Left cardiac atrium (tissue), 4 donors: ENCODE measurements around the gene PLD1. TPM values are rescaled to one million over a fixed set of nuclear protein-coding genes. Genes with fewer than 3 reads are reported as not detected.
"Not testable (repeated sequence)": the region's sequence is repeated elsewhere in the genome, so short reads cannot be mapped to it uniquely, and the experiment has no call there.

Source experiments
- ATAC-seq, 2 donors: fragments of 200-7000 bp; cut with Tn5 transposase; one replicate each; pipeline ENCODE4 v1.9.1; 2020; ENCODE audit warnings: mild to moderate bottlenecking in 2 of 2, moderate library complexity in 2 of 2
- DNase-seq: peaks from one replicate; pipeline ENCODE4 v3.0.0-alpha.2; 2020
- intact Hi-C, 2 donors: fragments of 100-400 bp; cut with DNase I; formaldehyde crosslinking; loops; one replicate each; pipeline versions ENCODE4 v1.14.1 to v1.15.1; 2022 to 2023
- total RNA-seq, 2 donors: library from RNA; stranded (reverse); fragmentation: NEBNext Ultra II Directional; extraction: Animal tissue kit (Norgen Biotek cat#: 25700); gene quantifications; one replicate each; pipeline ENCODE4 v1.2.1, GENCODE V29; 2021
- donor health status: DM: no; HTN: yes; CAD: no.
- donor health status: DM: no; HTN: yes; CAD: no; lungs with severe emphysema.
- donor health status: DM: yes; HTN: yes; CAD: no.
- donor health status: Dilated cardiomyopathy.

The PLD1 gene
- total RNA-seq, 2 donors from 2014 or later, result 57.1 to 67.8 TPM

DNA sequence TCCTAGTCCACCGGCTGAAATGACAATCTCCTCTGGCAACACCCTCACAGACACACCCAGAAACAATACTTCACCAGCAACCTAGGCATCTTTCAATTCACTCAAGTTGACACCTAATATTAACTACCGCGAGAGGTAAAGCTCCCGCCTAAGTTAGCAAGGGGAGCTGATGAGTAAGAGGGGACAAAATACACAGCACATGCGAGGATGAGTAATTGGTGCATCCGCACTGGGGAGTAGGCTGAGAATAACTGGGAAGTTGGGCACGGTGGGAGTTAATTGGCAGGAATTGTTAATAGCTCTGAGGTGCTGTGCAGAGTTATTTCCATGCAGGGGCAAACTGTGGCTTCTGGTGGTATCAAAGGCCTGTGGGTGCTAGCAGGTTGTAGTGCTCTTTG lies 14.5 kb upstream of the PLD1 start:
- intact Hi-C loops, result no loop called here
- ATAC-seq (no peak), DNase-seq (no peak)

DNA sequence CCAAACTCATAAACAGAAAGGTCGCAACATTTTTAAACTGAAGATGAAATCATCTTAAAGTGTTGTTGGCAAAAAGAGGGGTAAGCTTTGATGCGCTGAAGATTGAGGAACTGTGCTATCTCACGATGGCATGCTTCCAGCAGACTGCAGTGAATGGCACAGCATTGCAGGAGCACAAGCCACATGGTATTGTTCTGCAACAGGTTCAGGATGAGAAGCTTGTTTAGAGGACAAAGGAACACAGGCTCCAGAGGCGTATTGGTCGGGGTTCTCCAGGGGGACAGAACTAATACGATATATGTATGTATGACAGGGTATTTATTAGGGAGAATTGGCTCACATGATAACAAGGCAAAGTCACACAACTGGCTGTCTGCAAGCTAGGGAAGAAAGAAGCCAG lies 13.8 kb upstream of the PLD1 start:
- intact Hi-C loops, result no loop called here
- no peak for ATAC-seq
- DNase-seq, result no peak

DNA sequence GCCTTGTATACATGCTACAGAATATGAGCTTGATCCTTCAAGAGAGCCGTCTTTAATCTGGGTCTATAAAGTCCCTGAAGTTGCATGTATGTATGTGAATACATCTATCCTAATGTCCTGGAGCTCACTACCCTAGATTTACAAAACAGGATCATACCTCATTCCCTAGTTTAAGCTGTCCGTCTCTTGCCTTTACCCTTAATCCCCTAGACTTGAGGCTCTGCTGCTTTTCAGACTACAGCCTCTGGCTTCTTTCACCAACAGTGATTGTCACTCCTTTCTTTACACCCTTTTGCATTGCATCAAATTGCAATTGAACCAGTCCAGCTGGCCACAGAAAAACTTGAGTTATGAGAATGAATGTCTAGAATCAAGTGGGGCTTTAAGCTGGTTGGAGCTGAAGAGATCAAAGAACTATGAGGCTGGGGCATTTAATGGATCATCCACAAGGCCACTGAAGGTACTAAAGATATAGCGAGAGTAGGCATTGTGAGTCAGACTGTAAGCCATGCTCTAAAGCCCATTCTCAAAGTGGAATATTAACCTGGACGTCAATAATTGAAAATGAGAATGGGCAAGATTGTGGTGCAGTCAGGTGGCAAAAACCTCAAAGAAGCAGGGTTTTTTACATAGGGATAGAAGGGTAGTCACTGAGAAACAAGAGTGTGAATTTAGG lies 12.3 kb upstream of the PLD1 start:
- no peak for DNase-seq
- no peak for ATAC-seq
- intact Hi-C loops, result no loop called here

DNA sequence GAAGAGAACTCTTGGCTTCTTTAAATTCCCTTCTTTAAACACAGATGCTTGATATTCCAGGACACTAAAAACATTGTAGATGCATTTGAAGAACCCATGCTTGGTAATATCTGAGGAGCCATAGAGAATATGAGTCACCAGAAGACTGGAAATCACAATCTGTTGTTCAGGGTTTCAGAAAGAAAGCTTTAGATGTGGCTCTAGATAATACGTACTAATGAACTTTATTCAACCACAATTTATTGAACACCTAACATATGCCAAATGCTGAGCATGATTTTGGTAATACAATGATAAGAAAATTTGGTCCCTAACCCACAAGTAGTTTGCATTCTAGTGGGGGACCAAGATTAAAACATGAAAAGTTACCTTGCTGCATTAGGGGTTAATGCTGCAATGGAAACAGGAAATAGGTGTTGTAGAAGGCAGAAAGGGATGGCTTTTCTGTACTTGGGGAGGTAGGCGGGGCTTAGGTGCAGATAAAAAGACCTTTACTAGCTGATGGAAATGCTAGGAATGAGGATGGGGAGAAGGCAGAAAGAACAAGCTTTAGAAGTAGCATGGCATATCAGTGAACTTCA lies 11.6 kb upstream of the PLD1 start:
- DNase-seq (no peak), ATAC-seq (no peak)
- intact Hi-C loops, result no loop called here

DNA sequence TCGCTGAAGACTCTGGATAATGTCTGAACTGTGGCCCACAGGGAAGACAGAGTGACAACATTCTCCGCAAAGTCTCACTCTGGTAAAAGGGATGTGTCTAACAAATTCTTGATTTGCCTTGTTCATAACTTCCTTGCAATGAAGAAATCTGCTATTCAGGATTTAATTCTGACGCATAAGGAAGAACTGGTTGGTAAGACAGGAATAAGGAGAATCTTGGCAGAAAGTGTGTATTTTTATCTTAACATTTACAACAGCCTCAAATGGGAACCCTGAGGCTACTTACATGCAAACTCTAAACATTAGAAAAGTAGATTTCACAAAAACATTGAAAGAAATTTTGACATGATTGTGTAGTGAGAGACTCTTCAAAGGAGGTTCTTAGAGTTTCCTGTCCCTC lies 10.8 kb upstream of the PLD1 start:
- no peak for DNase-seq
- ATAC-seq, result peak in 1 of 2 donors; percentile 36
- intact Hi-C loops, result no loop called here

DNA sequence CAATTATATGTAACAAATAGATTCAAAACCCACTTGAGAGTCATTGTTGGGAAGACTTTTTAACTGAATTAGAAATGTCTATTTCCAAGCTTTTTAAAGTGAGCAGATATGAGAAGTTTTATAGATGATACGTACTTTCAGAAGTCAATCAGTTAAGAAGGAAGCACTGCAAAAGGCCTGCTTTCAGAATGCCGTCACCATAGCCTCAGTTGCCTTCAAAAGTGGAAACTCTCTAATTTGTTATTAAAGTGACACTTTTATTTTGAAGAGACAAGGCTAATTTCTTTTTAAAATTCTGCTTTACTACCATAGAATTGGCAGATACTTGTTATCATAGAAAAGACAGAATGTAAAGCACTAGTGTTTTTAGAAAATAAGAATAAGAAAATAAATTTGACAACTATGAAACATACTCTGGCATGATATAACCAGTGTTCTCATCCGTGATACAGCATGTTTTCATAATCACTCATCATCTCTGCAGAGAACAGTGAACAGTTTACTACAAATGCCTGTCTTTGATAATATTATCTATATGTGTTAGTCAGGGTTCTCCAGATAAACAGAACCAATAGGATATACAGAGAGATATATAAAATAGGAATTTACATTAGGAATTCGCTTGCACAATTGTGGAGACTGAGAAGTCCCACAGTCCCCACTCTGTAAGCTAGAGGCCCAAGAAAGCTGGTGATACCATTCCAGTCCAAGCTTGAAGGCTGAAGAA lies 7.0 kb upstream of the PLD1 start:
- no peak for ATAC-seq
- intact Hi-C loops, result no loop called here

DNA sequence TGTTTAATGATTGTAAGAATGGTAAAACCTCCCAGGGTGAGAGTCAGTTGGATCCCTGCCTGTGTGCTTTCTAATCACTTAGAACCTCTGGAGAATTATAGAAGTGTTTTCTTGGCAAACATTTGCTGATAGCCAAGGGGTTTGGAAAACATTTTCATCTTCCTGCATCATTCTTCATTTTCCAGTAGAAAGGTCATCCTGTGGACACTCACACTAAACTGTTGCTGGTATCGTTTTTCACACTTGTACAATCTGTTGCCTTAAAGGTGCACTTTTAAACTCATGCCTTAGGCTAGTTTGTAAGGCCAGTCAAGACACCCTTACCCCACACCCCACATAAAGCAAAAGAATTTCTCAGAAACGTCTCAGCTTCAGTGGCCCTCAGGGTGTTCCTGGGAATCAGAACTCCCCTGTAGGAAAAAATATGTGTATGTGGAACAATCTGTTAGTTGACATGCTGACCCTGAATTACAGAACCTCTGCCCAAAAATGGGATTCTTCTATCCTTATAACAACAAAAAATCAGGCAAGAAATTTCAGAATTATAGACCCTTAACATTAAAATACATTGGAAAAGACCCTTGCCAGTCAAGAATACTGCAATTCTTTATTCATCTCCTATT lies 5.8 kb upstream of the PLD1 start:
- ATAC-seq, result no peak
- intact Hi-C loops, result no loop called here

More for the DNA sequence above, 7.0 kb upstream of the PLD1 start:
- DNase-seq, result no peak

DNA sequence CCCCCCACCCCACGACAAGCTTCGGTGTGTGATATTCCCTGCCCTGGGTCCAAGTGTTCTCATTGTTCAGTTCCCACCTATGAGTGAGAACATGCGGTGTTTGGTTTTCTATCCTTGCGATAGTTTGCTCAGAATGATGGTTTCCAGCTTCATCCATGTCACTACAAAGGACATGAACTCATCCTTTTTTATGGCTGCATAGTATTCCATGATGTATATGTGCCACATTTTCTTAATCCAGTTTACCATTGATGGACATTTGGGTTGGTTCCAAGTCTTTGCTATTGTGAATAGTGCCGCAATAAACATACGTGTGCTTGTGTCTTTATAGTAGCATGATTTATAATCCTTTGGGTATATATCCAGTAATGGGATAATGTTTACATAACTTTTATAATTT lies 4.4 kb upstream of the PLD1 start:
- DNase-seq, intact Hi-C loops: not testable (repeated sequence)

More for the DNA sequence above, 5.8 kb upstream of the PLD1 start:
- DNase-seq, result no peak

DNA sequence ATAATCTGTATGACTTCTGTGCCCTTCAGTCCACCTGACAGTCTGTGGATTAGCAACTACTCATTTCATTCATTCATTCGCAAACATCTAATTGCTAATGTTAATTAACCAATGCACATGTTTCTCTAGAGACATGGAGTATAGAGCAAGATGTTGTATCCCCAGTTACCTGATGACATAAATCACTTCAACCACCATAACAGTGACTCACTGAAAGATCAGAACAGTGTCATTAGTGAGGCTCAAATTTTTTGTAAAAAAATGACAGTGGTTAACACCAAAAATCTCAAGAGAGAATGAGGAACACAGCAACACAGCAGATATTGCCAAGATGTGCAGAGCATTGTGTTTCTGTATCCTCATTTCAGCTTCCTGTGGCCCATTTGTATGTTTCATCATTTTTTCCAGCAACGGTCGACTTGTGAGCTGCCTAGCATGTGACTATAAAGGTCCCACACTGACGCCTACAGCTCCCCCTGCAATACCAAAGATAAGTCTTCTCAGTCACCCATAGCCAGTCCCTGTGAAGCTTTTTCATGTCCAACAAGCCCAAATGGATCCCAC lies 3.7 kb upstream of the PLD1 start:
- intact Hi-C loops, result no loop called here
- no peak for ATAC-seq
- no peak for DNase-seq

More for the DNA sequence above, 4.4 kb upstream of the PLD1 start:
- not testable (repeated sequence) for ATAC-seq

DNA sequence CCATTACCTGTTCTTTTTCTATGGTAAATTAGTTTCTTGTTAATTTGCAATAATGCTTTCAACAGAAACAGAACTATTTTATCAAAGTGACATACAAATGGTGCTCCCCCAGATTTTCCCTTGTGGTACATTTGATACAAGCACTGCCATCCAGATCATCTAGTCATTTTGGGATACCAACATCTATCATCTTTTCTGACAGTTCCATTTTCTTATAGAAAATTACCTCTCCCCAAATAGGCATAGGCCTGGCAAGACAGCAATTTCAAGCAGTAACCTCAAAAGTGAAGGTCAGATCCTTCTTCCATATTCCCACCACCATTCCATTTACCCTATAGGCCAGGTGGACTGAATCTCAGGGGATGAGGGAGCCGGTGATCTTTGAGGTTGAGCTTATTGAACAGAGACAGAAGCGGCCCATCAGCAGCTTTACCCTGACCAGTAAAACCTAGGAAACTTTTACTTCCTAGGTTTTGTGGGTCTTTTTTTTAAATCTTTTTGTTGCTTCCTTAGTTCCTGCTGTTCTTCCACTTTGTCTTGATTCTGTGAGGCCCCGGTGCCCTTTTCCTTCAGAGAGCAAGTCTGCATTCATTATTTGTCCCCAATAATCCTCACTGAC lies 3.1 kb upstream of the PLD1 start:
- intact Hi-C loops, result no loop called here
- ATAC-seq, result no peak
- no peak for DNase-seq

DNA sequence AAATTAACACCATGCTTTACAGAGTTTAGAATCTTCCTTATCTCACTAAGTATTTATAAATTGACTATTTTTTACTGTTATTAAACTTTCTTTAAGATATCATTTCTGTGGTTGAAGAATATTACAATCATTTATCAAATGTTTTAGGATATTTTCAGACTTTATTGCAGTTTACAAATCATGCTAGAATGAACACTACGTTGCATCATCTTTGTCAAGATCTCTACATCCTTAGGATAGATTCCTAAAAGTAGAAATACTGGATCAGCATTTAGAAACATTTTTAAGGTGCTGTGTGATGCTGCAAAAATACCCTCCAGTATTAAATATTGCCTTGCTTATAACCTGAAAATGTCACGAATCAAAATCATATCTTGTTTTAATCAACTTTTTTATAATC lies 2.5 kb upstream of the PLD1 start:
- DNase-seq, result no peak
- ATAC-seq, result no peak
- intact Hi-C loops, result no loop called here

DNA sequence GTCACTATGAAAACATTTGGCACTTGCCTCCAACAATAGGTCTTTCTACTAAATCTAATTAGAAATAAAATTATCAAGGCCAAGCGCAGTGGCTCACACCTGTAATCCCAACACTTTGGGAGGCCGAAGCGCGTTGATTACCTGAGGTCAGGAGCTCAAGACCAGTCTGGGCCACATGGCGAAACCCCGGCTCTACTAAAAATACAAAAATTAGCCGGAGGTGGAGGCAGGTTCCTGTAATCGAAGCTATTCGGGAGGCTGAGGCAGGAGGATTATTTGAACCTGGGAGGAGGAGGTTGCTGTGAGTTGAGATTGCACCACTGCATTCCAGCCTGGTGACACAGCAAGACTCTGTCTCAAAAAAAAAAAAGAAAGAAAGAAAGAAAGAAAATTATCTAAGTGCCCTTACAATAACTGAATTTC lies 1.6 kb upstream of the PLD1 start:
- DNase-seq, result no peak
- intact Hi-C loops, result no loop called here

DNA sequence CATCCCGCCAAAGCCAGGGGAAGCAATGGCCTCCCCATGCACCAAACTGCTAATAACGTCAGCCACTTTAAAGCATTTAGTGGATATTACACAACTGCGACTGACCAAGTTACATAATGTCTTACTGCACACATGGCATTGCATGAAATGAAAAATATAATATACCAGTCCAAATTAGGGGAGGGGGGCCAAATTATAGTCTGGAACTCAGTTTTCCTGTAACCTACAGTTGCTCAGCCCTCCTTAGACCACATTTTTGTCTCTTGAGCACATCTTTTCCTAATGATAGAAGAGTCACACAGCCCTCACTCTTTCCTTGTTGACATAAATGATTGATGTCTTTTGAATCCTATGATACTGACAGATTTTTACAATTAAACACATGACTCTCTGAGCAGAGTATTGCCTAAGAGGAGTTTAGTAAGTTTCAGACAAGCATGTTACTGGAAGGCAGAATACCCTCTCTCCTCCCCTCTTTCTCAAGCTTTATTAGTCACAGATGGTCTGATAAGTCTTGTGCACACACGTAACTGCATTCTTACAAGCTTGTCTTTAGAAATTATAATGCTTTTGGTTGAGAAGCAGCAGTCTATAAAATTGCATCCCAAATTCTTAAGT lies 1.1 kb upstream of the PLD1 start:
- DNase-seq, result no peak
- intact Hi-C loops, result no loop called here
- peak; percentile 33 to 42 for ATAC-seq

More for the DNA sequence above, 1.6 kb upstream of the PLD1 start:
- ATAC-seq, result no peak

DNA sequence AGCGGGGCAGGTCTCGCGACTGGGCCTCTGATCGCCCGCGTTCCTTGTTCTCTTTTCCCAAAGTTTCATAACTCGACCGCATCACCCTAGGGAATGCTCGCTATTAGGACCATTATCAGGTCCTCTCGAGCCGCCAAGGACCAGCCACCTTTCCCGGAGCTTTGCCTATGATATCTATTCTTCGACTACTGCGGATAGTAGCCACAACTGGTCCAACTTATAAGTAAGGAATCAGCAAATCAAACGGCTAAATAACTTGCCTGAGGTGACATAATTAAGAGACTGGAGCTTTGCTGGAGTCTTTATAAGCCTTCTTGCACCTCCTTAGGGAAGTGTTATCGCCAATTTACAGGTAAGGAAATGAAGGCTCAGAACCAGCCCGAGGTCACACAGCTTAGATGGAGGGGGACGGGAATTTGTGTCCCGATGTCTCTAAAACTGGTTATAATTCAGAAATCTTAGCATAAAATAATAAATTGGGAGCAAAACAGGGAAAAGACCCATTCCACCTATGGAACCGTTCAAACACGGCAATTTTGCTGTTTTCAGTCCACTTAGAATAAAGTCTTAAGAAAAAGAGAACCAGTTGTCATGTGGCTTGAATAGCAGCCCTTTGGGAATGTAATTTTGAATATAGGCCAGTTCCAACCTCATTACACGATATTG lies 479 bp upstream of the PLD1 start:
- DNase-seq, result no peak
- ATAC-seq, result no peak
- intact Hi-C loops, result no loop called here

DNA sequence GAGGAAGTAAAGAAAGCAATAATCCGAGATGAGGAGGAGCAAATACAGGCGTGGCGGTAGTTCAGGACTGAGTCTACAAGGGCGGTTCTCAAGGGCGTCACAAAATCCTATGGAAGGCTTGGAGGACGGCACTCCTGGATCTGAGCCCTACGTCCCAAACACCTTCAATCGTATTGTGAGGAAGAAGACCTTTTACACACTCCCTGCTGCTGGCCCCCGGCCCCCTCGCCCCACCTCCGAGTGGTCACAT lies 747 bp downstream of the PLD1 start:
- peak; percentile 6 to 29 for ATAC-seq
- DNase-seq, result no peak
- intact Hi-C loops, result no loop called here

DNA sequence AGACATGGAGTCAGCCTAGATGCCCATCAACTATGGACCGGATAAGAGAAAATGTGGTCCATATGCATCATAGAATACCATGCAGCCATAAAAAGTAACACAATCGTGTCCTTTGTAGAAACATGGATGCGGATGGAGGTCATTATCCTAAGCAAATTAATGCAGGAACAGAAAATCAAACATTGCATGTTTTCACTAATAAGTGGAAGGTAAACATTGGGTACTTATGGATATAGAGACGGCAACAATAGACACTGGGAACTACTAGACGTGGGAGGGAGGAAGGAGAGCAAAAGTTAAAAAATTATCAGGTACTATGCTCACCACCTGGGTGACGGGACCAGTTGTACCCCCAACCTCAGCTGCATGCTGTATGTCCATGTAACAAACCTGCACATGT lies 2.5 kb downstream of the PLD1 start:
- DNase-seq (no peak), ATAC-seq (no peak)
- intact Hi-C loops, result no loop called here

DNA sequence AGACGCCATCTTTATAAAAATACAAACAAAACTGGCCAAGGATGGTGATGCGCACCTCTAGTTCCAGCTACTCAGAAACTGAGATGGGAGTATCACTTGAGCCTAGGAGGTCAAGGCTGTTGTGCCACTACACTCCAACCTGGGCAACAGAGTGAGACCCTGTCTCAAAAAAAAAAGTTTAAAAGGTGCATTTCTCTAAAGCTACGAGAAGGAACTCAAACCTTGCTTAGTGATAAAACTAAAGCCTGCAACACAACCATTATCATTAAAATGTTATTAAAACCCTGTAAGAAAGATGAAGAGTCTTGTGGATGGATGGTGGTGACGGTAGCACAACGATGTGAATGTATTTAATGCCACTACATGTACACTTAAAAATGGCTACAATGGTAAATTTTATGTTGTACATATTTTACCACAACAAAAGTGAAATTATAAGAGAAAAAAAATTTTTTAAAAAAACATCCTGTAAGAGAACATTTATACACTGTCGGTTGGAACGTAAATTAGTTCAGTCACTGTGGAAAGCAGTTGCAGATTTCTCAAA lies 3.1 kb downstream of the PLD1 start:
- DNase-seq, result no peak
- ATAC-seq, result no peak
- intact Hi-C loops, result no loop called here
